Adrenal gland (tissue), 12 donors: ENCODE data around the gene BACH2. TPM values are rescaled to one million over a fixed set of nuclear protein-coding genes. Genes with fewer than 3 reads are reported as not detected.

ENCODE experiments used
- DNase-seq, 7 donors: peaks; one replicate each; pipeline ENCODE4 v3.0.0-alpha.2; 2019 to 2020
- H3K27ac ChIP-seq, 5 donors: fragments of 200-600 bp; sonication (generic) in 4 of 5; 1 replicate in 3 of 5; 2 replicates in 2 of 5; pipeline versions ENCODE4 v1.5.1 to v1.8.0; 2016 to 2020; ENCODE audit warnings: mild to moderate bottlenecking in 1 of 5
- H3K27me3 ChIP-seq: fragments of 200-600 bp; 2 replicates; pipeline ENCODE4 v1.8.0; 2021
- H3K36me3 ChIP-seq, 2 donors: fragments of 200-600 bp; replicated peaks in 1 of 2; 1 replicate in 1 of 2; 2 replicates in 1 of 2; pipeline versions ENCODE4 v1.5.1 to v1.8.0; 2018 to 2022
- H3K4me1 ChIP-seq, 2 donors: fragments of 200-600 bp; replicated peaks in 1 of 2; 1 replicate in 1 of 2; 2 replicates in 1 of 2; pipeline versions ENCODE4 v1.5.1 to v1.8.0; 2018 to 2021
- H3K4me3 ChIP-seq, 4 donors: fragments of 200-600 bp; sonication (generic) in 3 of 4; one replicate each; pipeline ENCODE4 v1.5.1; 2016 to 2018
- H3K9me3 ChIP-seq, 3 donors: fragments of 200-600 bp; sonication (generic) in 1 of 3; replicated peaks in 1 of 3; 1 replicate in 2 of 3; 2 replicates in 1 of 3; pipeline versions ENCODE4 v1.5.1 to v1.8.0; 2016 to 2021
- CTCF ChIP-seq, 6 experiments: fragments of 450-650 bp in 4 of 6; fragments of 200-600 bp in 2 of 6; sonication (generic) in 1 of 6; IDR thresholded peaks; 1 replicate in 5 of 6; 2 replicates in 1 of 6; pipeline versions ENCODE4 v1.5.1 to v1.8.0; 2016 to 2021; ENCODE audit warnings: antibody characterized with exemption in 6 of 6, mild to moderate bottlenecking in 2 of 6, moderate library complexity in 1 of 6
- POLR2A ChIP-seq, 2 donors: fragments of 450-650 bp; IDR thresholded peaks; one replicate each; pipeline ENCODE4 v1.6.1; 2017; ENCODE audit warnings: antibody characterized with exemption in 2 of 2, mild to moderate bottlenecking in 2 of 2, moderate library complexity in 1 of 2
- WGBS, 4 donors: extraction: QIAGEN DNeasy Blood & Tissue Kit in 2 of 4; methylation state at CpG; one replicate each; pipeline versions ENCODE4 v1.1.5 to v1.1.7; 2013 to 2017; 5-methylcytosine and 5-hydroxymethylcytosine counted together
- intact Hi-C, 2 donors: fragments of 100-400 bp; cut with DNase I; formaldehyde crosslinking; loops; one replicate each; pipeline versions ENCODE4 v1.14.1 to v1.15.0; 2022 to 2023
- polyA plus RNA-seq, 3 donors: library from polyadenylated mRNA; stranded (reverse); fragments of 200-250 nt in 2 of 3; fragments of 350-450 nt in 1 of 3; fragmentation: Illumina TruSeq in 1 of 3; extraction: RNeasy Lipid Tissue Mini Kit (QIAGEN cat#74804) in 1 of 3; gene quantifications; one replicate each; pipeline ENCODE4 v1.2.3, GENCODE V29; 2013 to 2014
- total RNA-seq, 9 donors: library from RNA; depleted of rRNA in 4 of 9; stranded (reverse); fragments of >200 nt in 4 of 9; fragments of 120-200 nt in 1 of 9; fragmentation: NEBNext Ultra II Directional in 1 of 9; extraction: Animal tissue kit (Norgen Biotek cat#: 25700) in 1 of 9; gene quantifications; one replicate each; pipeline versions ENCODE4 v1.1.0 to v1.2.4, GENCODE V29; 2013 to 2023
- donor health status: healthy with polysubstance abuse.
- donor health status: Bipolar disorder and iron deficiency.
- donor health status: DM: yes; HTN: yes; CAD: no.
- donor health status: DM: no; HTN: no; CAD: no.
- donor health status: DM: no; HTN: no; CAD: no.
- donor health status: DM: yes; HTN: yes; CAD: no.

Gene BACH2
- total and polyA plus RNA-seq, 12 donors, result 0.08 to 2.9 (median 0.83) TPM

GRCh38 chr6:89932245-89932802 lies 364.3 kb downstream of the BACH2 start:
- no peak overlapping the region for H3K4me3 ChIP-seq
- no peaks in the 10 kb centered on the region for H3K27me3 ChIP-seq
- H3K9me3 ChIP-seq, result no peaks in the 10 kb centered on the region
- no peaks in the 10 kb centered on the region for H3K36me3 ChIP-seq
- 89 to 95% (median 92%) methylated on average over 13 to 22 of the region's 22 CpGs for WGBS, 4 donors
- intact Hi-C loops, result no loop called here
- TF ChIP-seq POLR2A (IDR thresholded peaks at IDR 0.05) (no peak), CTCF (IDR thresholded peaks at IDR 0.05) (no peak)
- no peak for DNase-seq
- no peak overlapping the region for H3K27ac ChIP-seq
- H3K4me1 ChIP-seq, result no peaks in the 10 kb centered on the region

- no peaks in the 10 kb centered on the region for H3K36me3 ChIP-seq
- no peak overlapping the region for H3K27ac ChIP-seq
- H3K4me3 ChIP-seq, result no peak overlapping the region
- H3K9me3 ChIP-seq, result no peaks in the 10 kb centered on the region
- peak in 1 of 7 donors; percentile 24 for DNase-seq
- no peaks in the 10 kb centered on the region for H3K4me1 ChIP-seq
- H3K27me3 ChIP-seq, result no peaks in the 10 kb centered on the region
- 82 to 95% (median 92%) methylated on average over 5 of the region's 5 CpGs for WGBS, 4 donors
- intact Hi-C loops, result no loop called here
- TF ChIP-seq CTCF (IDR thresholded peaks at IDR 0.05) (no peak), POLR2A (IDR thresholded peaks at IDR 0.05) (no peak)
These were observed 365.9 kb downstream of the BACH2 start for GRCh38 chr6:89930789-89931188.

- H3K4me3 ChIP-seq, result no peak overlapping the region
- TF ChIP-seq POLR2A (IDR thresholded peaks at IDR 0.05) (no peak), CTCF (IDR thresholded peaks at IDR 0.05) (no peak)
- H3K4me1 ChIP-seq, result no peaks in the 10 kb centered on the region
- no peaks in the 10 kb centered on the region for H3K27me3 ChIP-seq
- no peaks in the 10 kb centered on the region for H3K36me3 ChIP-seq
- WGBS, 4 donors, result 69 to 80% (median 75%) methylated on average over 6 of the region's 6 CpGs
- intact Hi-C loops, result no loop called here
- no peaks in the 10 kb centered on the region for H3K9me3 ChIP-seq
- peak in 2 of 7 donors; percentile 22 to 58 for DNase-seq
- no peak overlapping the region for H3K27ac ChIP-seq
These were observed 368.0 kb downstream of the BACH2 start for GRCh38 chr6:89928604-89929003.

GRCh38 chr6:89927791-89928550 lies 368.7 kb downstream of the BACH2 start:
- Histone ChIP-seq H3K9me3 (no peaks in the 10 kb centered on the region), H3K4me1 (no peaks in the 10 kb centered on the region), H3K27ac (no peak overlapping the region), H3K36me3 (no peaks in the 10 kb centered on the region), H3K27me3 (no peaks in the 10 kb centered on the region), H3K4me3 (no peak overlapping the region)
- DNase-seq, result no peak
- no peak for TF ChIP-seq CTCF (IDR thresholded peaks at IDR 0.05)
- no peak for TF ChIP-seq POLR2A (IDR thresholded peaks at IDR 0.05)
- intact Hi-C loops, result no loop called here
- 60 to 67% (median 65%) methylated on average over 6 of the region's 6 CpGs for WGBS, 4 donors
